ENCODE results near the gene RHOA.

GRCh38 chr3:49421890-49422378 lies 10.2 kb upstream of the RHOA start:
- TF ChIP-seq CEBPB (IDR thresholded peaks at IDR 0.05; ENCODE audit: borderline replicate concordance, low read depth, low read length) = no peak
- peak; percentile 19; the same call in 1 of the 2 replicates for TF ChIP-seq HIVEP1 (CRISPR knock-in tag; IDR thresholded peaks at IDR 0.05)
- TF ChIP-seq HDAC1 (CRISPR knock-in tag; IDR thresholded peaks at IDR 0.05) = no peak
- no peak for TF ChIP-seq TARDBP (CRISPR knock-in tag; IDR thresholded peaks at IDR 0.05)
- no peak for TF ChIP-seq ZBTB7A (CRISPR knock-in tag; IDR thresholded peaks at IDR 0.05)
- no peak for TF ChIP-seq ZBTB8A (CRISPR knock-in tag; IDR thresholded peaks at IDR 0.05; ENCODE audit: borderline replicate concordance, low read depth)
- TF ChIP-seq ZMYM3 (CRISPR knock-in tag; IDR thresholded peaks at IDR 0.05) = no peak
- no peak for TF ChIP-seq HNF4A (CRISPR knock-in tag; IDR thresholded peaks at IDR 0.05)
